D721Med (cell line): Measurements from ENCODE around the gene ZNF80.

Source experiments
- DNase-seq: peaks from one replicate; pipeline ENCODE4 v3.0.0; 2011; ENCODE audit warnings: low spot score; ENCODE audit not compliant: insufficient read length
- FAIRE-seq: peaks from 2 replicates; lab custom pipeline; 2011; peaks lifted over from hg19 to GRCh38; lab: Jason Lieb, UNC
- TF ChIP-seq, protein P1 (sequence below): IDR thresholded peaks from 2 replicates; pipeline ENCODE4 v1.5.1; 2012; ENCODE audit warnings: mild to moderate bottlenecking, control low read depth; ENCODE audit not compliant: insufficient read depth; ENCODE audit errors: missing control alignments

The ZNF80 gene

DNA sequence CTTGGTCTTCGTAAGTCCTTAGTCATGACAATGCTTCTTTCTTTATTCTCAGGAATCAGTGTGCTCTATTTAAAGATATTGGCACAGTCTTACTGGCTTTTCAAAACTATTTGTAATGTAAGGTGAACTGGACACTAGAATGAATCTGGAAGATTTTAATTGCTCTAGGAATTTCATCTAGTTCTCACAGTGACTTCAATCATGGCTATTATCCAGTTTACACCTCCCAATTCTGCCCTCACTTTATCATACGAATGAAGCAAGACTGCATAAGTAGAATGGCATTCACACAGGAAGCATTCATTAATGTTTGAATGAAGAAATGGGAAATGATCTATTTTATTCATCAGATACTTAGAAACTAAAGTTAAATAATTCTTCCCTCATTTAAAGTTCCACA is 31.8 kb downstream of the ZNF80 start:
- TF ChIP-seq, protein P1, sequence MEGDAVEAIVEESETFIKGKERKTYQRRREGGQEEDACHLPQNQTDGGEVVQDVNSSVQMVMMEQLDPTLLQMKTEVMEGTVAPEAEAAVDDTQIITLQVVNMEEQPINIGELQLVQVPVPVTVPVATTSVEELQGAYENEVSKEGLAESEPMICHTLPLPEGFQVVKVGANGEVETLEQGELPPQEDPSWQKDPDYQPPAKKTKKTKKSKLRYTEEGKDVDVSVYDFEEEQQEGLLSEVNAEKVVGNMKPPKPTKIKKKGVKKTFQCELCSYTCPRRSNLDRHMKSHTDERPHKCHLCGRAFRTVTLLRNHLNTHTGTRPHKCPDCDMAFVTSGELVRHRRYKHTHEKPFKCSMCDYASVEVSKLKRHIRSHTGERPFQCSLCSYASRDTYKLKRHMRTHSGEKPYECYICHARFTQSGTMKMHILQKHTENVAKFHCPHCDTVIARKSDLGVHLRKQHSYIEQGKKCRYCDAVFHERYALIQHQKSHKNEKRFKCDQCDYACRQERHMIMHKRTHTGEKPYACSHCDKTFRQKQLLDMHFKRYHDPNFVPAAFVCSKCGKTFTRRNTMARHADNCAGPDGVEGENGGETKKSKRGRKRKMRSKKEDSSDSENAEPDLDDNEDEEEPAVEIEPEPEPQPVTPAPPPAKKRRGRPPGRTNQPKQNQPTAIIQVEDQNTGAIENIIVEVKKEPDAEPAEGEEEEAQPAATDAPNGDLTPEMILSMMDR: no peak
- DNase-seq: no peak
- no peak for FAIRE-seq

DNA sequence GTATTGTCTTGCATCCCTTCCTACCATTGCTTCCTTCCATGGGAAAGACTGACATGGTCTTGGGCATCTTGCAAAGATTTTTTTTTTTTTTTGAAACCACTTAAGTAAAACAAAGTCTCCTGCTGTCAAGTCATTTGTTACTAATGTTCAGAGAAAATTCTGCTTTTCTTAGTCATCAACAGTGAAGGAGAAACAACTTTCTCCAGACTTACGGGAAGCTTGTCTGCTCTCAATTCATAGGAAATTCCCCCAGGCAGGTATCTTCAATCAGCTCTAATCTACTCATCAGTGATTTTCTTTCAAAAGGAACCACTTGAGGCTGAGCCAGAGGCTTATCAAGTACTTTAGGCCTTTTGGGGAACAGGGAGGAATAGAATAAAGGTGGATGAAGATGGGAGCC is 42.6 kb downstream of the ZNF80 start:
- FAIRE-seq (no peak), DNase-seq (no peak)
- TF ChIP-seq, protein P1: no peak

DNA sequence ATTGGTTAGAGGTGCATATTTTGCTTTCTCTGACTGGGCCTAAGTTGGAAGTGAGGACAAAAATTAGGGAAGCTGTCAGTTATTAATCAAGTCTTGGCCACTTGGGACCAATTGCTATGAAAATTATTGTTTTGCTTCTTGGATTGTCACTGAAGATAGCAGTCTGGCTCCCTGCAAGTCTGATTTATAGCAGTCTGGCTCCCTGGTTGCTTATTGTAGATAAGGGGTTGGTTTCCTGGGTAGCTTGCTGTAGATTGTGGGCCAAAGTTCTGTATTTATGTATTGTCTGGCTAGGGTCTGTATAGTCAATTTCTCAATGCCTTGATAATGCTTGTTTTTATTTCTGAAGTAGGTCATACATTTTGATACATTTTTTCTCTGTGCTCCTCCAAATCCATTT is 45.2 kb downstream of the ZNF80 start:
- FAIRE-seq (no peak), DNase-seq (no peak)
- TF ChIP-seq, protein P1: no peak

DNA sequence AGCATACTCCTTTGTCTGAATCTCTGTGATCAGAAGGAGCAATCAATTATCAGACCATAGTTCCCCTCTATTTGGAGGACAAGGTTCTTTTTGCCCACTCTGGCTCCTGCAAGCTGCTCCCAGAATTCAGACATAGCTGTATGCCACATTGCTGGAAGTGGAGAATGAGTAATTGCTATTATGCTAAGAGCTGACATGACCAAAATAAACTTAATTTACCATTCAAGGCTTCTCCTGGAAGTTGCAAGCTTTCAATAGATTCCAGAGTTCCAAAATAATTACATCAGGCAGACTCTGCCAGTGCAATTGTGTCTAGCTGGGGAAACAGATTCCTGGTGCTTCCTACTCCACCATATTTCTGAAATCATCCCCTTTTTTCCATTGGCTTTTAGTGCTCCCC is 50.9 kb downstream of the ZNF80 start:
- TF ChIP-seq, protein P1: no peak
- no peak for DNase-seq
- FAIRE-seq: no peak
